Heart left ventricle (tissue), 16 donors: Measurements from ENCODE around the gene USH1G. TPM values are rescaled to one million over a fixed set of nuclear protein-coding genes. Genes with fewer than 3 reads are reported as not detected.

Experiments
- ATAC-seq, 4 donors: fragments of 200-7000 bp; cut with Tn5 transposase; one replicate each; pipeline ENCODE4 v1.9.1; 2020 to 2022; ENCODE audit warnings: moderate library complexity in 4 of 4, mild to moderate bottlenecking in 3 of 4, moderate number of reproducible peaks in 1 of 4
- DNase-seq, 5 donors: peaks; one replicate each; pipeline ENCODE4 v3.0.0-alpha.2; 2020
- H3K27ac ChIP-seq, 12 donors: fragments of 200-600 bp; sonication (generic) in 4 of 12; one replicate each; pipeline versions ENCODE4 v1.5.0 to v1.8.0; 2016 to 2022; ENCODE audit warnings: mild to moderate bottlenecking in 2 of 12
- H3K27me3 ChIP-seq, 9 donors: fragments of 200-600 bp; sonication (generic) in 2 of 9; one replicate each; pipeline versions ENCODE4 v1.5.1 to v1.8.0; 2016 to 2022; ENCODE audit warnings: mild to moderate bottlenecking in 3 of 9
- H3K36me3 ChIP-seq, 9 donors: fragments of 200-600 bp; sonication (generic) in 2 of 9; one replicate each; pipeline versions ENCODE4 v1.5.0 to v1.8.0; 2018 to 2022; ENCODE audit warnings: mild to moderate bottlenecking in 2 of 9
- H3K4me1 ChIP-seq, 12 donors: fragments of 200-600 bp; sonication (generic) in 4 of 12; one replicate each; pipeline versions ENCODE4 v1.5.0 to v1.8.0; 2016 to 2022; ENCODE audit warnings: mild to moderate bottlenecking in 3 of 12
- H3K4me3 ChIP-seq, 12 donors: fragments of 200-600 bp; sonication (generic) in 4 of 12; one replicate each; pipeline versions ENCODE4 v1.5.0 to v1.8.0; 2017 to 2022; ENCODE audit warnings: mild to moderate bottlenecking in 9 of 12, moderate library complexity in 4 of 12
- H3K9me3 ChIP-seq, 12 donors: fragments of 200-600 bp; sonication (generic) in 4 of 12; one replicate each; pipeline versions ENCODE4 v1.5.0 to v1.8.0; 2016 to 2022; ENCODE audit warnings: mild to moderate bottlenecking in 1 of 12
- CTCF ChIP-seq, 12 donors: fragments of 200-600 bp; sonication (generic) in 4 of 12; IDR thresholded peaks; one replicate each; pipeline versions ENCODE4 v1.5.0 to v1.8.0; 2018 to 2022; ENCODE audit warnings: antibody characterized with exemption in 12 of 12, mild to moderate bottlenecking in 5 of 12
- POLR2A ChIP-seq, 2 donors: fragments of 450-650 bp; IDR thresholded peaks; one replicate each; pipeline ENCODE4 v1.6.1; 2017; ENCODE audit warnings: antibody characterized with exemption in 2 of 2, mild to moderate bottlenecking in 2 of 2, moderate library complexity in 2 of 2
- WGBS, 4 donors: extraction: QIAGEN DNeasy Blood & Tissue Kit in 2 of 4; methylation state at CpG; one replicate each; pipeline versions ENCODE4 v1.1.5 to v1.1.7; 2013 to 2018; 5-methylcytosine and 5-hydroxymethylcytosine counted together
- intact Hi-C, 10 donors: fragments of 100-400 bp; cut with DNase I; formaldehyde crosslinking; loops; one replicate each; pipeline versions ENCODE4 v1.11.1 to v1.14.2; 2022
- polyA plus RNA-seq, 2 donors: library from polyadenylated mRNA; stranded (reverse); fragments of 200-250 nt; gene quantifications; one replicate each; pipeline ENCODE4 v1.2.3, GENCODE V29; 2013
- total RNA-seq, 9 donors: library from RNA; depleted of rRNA in 2 of 9; stranded (reverse); fragments of >200 nt in 2 of 9; fragmentation: NEBNext Ultra II Directional in 3 of 9; extraction: Animal tissue kit (Norgen Biotek cat#: 25700) in 3 of 9; gene quantifications; one replicate each; pipeline versions ENCODE4 v1.1.0 to v1.2.4, GENCODE V29; 2016 to 2023
- donor health status: ischemic (EF 13 %, LVEDD 7.1; RV severe dilation, severe dysfunction).
- donor health status: healthy with polysubstance abuse.
- donor health status: DM: no; HTN: yes; CAD: no.
- donor health status: DM: no; HTN: no; CAD: no.
- donor health status: ischemic (EF 25% LVEDD 6.9; RV normal size, moderate dysfunction).
- donor health status: ischemic (EF 25% LVEDD 5.7; RV mildly dilated, moderate dysfunction).
- donor health status: healthy.
- donor health status: DM: yes; HTN: yes; CAD: no.
- donor health status: ischemic (EF 35%, LVEDD 5.7; RV mildly dilated, moderate dysfunction).
- donor health status: nonischemic (EF 11% LVEDD 7.7; RV severe dilation, severe dysfunction).
- donor health status: DM: yes; HTN: yes; CAD: no.
- donor health status: PGD.
- donor health status: ischemic (EF 29% LVEDD 5.4; RV normal size, mild dysfunction).
- donor health status: nonischemic (EF 23%, LVEDD 6.1; RV moderate dilation, normal function).

The USH1G gene
- total and polyA plus RNA-seq, 11 donors: not detected

DNA sequence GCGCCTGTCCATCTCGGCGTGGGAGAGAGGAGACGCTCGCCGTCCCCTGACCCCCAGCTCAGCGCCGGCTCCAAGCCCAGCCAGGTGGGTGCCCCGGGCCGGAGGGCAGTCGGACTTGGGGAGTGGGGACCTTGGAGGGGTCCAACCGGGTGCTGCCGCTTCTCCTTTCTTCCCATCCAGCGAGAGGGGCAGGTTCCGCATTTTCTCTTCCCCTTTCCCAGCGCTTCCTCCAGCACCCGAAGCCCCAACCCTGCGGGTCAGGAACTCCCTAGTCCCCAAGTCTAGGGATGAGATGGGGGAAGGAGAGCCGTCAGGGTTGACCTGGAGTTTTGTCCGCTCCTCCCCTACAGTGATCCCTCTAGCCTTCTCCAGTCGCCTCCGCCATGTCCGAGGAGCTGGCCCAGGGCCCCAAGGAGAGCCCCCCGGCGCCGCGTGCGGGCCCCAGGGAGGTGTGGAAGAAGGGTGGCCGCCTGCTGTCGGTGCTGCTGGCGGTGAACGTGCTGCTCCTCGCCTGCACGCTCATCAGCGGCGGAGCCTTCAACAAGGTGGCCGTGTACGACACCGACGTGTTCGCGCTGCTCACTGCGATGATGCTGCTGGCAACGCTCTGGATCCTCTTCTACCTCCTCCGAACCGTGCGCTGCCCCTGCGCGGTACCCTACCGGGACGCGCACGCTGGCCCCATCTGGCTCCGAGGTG lies 1.3 kb upstream of the USH1G start, which contains the start of gene OTOP2:
OTOP2 (plus strand) TSS at position 24 of the 699 bp plus-strand sequence; CDS start at position 384, 360 bp downstream.
- TF ChIP-seq POLR2A (IDR thresholded peaks at IDR 0.05) (no peak), CTCF (IDR thresholded peaks at IDR 0.05) (no peak)

DNA sequence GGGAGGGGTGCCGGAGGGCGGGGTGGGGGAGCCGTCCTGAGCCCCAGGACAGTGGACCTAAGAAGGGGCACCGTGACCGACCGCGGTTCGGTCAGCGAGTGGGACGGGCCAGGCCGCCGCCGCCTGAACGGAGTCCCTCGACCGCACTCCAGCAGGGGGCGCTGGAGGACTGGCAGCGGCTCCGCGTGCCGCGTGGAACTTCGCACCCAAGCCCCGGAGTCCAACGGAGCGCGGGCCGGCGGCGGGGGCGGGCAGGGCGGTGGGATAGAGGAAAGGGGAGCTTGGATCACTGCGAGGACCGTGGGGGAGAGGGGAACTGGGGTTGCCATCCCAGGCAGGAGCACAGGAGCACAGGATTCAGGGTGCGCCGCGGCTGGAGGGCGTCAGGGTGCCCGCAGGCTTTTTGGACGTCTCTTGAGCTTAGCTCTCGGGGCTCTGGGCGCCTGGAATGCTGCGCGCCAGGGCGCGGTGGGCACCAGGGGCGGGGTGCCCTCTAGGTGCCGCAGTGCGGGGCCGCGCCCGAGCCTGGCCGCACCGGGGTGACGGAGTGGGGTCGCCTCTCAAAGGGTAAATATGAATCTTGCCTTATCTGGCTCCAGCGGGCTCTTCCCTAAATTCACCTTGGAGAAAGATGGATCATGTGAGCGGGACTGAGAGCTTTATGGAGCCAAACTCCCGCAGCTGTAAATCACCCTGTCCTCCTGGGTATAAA lies 639 bp upstream of the USH1G start:
- Histone ChIP-seq H3K9me3 (no peaks in the 10 kb centered on the region), H3K4me1 (peaks cover 0 to 30% (median 17%) of the 10 kb centered on the region in 12 donors), H3K36me3 (no peaks in the 10 kb centered on the region), H3K27me3 (peaks cover 30 to 91% (median 72%) of the 10 kb centered on the region in 9 donors), H3K4me3 (peak overlapping the region in 11 of 12 donors; percentile 3 to 45 (median 31)), H3K27ac (no peak overlapping the region)
- peak; percentile 65 to 86 (median 76) for TF ChIP-seq CTCF (IDR thresholded peaks at IDR 0.05)
- TF ChIP-seq POLR2A (IDR thresholded peaks at IDR 0.05): no peak
- DNase-seq (peak; percentile 56 to 89 (median 66)), ATAC-seq (peak in 3 of 4 donors; percentile 41 to 72 (median 55))
- intact Hi-C loops: loop anchor here in 2 of 10 donors (2.0 kb wide), 2 partner anchors 33 to 35 kb away; no protein-coding TSS in a partner anchor
- WGBS, 4 donors: 4 to 10% (median 4%) methylated on average over 25 to 59 of the region's 59 CpGs

More for the DNA sequence above, 1.3 kb upstream of the USH1G start, which contains the start of gene OTOP2:
- intact Hi-C loops: loop anchor here in 1 of 10 donors (2.0 kb wide), 1 partner anchor 32 kb away; no protein-coding TSS in a partner anchor
- no peak within 1 kb of the TSS for H3K27ac ChIP-seq
- H3K27me3 ChIP-seq: peaks cover 30 to 88% (median 72%) of the 10 kb centered on the region in 9 donors
- H3K4me3 ChIP-seq: peak within 1 kb of the TSS in 11 of 12 donors; percentile 3 to 45 (median 31)
- H3K4me1 ChIP-seq: peaks cover 0 to 29% (median 17%) of the 10 kb centered on the region in 12 donors
- ATAC-seq (peak in 3 of 4 donors; percentile 11 to 18 (median 17)), DNase-seq (peak in 4 of 5 donors; percentile 43 to 77 (median 52))
- H3K36me3 ChIP-seq: no peaks in the 10 kb centered on the region
- H3K9me3 ChIP-seq: no peaks in the 10 kb centered on the region
- whole genome bisulfite sequencing, 4 donors: 3 to 5% (median 4%) methylated on average over 51 to 54 of the region's 54 CpGs

DNA sequence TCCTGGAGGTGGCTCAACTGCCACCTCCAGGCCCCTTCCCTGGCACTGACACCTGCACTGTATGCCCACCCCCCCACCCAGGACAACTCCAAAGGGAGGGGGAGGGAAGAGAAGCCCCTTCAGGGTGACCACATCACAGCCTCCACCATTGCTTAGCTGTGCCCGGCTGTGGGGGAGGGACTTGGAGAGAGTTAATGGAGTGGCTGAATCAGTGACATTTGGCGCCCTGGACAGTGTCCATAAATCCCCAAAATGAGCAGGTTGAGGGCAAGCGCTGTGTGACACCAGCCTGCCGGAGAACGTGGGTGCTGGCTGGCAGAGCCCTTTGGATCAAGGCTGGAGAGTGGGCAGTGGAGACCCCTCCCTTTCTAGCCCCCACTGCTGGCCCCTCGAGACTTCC lies 883 bp downstream of the USH1G start:
- no peak for TF ChIP-seq POLR2A (IDR thresholded peaks at IDR 0.05)
- TF ChIP-seq CTCF (IDR thresholded peaks at IDR 0.05): no peak
- Histone ChIP-seq H3K4me1 (peaks cover 0 to 37% (median 17%) of the 10 kb centered on the region in 12 donors), H3K27ac (no peak overlapping the region), H3K4me3 (no peak overlapping the region), H3K36me3 (no peaks in the 10 kb centered on the region), H3K27me3 (peaks cover 30 to 84% (median 58%) of the 10 kb centered on the region in 9 donors), H3K9me3 (no peaks in the 10 kb centered on the region)
- ATAC-seq (no peak), DNase-seq (peak in 1 of 5 donors; percentile 48)
- intact Hi-C loops: loop anchor here in 1 of 10 donors (2.0 kb wide), 1 partner anchor 37 kb away; no protein-coding TSS in a partner anchor
- 53 to 71% (median 55%) methylated on average over 5 to 6 of the region's 6 CpGs for WGBS, 4 donors
